HTR-8/SVneo (cell line): ENCODE measurements around the gene STUM.

Source experiments
- DNase-seq: peaks from one replicate; pipeline ENCODE4 v3.0.0; 2011; ENCODE audit warnings: low spot score, mixed read lengths; ENCODE audit not compliant: insufficient read length
- FAIRE-seq: peaks from 2 replicates; lab custom pipeline; 2011; peaks lifted over from hg19 to GRCh38; lab: Jason Lieb, UNC

The STUM gene

GRCh38 chr1:226646870-226647449, 98.4 kb downstream of the STUM start:
- FAIRE-seq (no peak), DNase-seq (no peak)

DNA sequence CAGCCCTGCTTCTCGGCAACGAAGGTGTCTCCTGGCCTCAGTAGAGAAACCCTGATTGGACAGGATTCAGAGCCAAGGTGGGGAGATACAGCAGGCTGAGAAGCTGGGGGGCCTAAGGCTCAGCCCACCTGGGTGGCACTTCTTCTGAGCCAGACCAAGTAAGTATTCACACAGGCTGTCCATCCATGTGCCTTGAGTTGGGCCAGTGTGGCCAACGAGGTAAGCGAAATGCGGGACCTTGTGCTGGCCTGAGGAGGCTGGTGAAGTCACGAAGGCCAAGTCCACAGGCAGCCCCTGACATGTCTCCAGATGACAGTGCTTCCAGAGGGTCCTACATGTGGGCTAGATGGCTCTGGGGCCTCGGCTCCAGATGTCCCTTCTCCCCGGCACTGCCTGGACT, 99.2 kb downstream of the STUM start:
- no peak for FAIRE-seq
- DNase-seq, result no peak

DNA sequence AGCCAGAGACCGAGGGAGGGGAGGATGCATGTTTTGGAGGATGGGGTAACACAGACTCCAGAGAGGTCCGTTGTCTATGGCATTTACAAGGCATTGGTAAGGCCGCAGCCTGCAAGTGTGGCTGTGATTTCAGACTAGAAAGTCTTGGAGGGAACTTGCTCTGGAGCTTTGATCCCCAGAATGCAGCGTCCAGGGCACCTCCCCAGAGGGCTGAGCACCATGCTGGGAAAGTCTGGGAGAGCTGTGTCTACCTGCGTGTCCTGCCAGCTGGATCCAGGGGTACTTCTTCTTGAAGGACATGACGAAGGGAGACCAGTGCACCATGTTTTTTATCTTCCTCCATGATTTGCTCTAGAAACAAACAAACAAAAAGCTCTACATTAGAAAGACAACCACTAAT, 99.9 kb downstream of the STUM start:
- DNase-seq (no peak), FAIRE-seq (no peak)

DNA sequence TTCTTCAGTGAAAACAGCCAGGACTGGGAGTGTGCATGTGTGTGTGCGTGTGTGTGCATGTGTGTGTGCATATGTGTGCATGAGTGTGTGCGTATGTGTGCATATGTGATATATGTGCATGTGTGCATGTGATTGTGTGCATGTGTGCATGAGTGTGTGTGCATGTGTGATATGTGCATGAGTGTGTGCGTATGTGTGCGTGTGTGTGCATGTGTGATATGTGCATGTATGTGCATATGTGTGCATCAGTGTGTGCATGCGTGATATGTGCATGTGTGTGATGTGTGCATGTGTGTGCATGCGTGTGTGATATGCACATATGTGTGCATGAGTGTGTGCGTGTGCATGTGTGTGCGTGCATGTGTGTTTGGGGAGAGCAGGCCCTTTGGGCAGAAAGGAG, 100.7 kb downstream of the STUM start:
- no peak for DNase-seq
- peak; percentile 98 for FAIRE-seq

DNA sequence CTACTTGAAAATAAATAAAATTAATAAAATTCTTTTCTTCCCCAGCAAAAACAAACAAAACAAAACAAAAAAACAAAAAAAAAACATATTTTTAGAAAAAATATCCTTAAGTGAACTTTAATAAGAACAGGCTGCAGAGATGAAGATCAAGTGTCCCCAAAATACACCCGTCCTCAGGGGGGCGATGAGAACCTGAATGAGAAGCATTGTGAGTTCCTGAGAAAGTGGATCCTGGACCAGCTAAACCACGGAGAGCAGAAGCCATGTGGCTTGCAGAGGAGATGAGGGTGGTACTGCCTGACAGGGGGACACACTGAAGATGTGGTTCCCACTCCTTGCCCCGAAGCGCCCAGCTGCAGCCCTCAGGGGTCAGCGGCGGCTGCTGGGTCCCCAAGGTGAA, 101.2 kb downstream of the STUM start:
- FAIRE-seq (no peak), DNase-seq (no peak)

DNA sequence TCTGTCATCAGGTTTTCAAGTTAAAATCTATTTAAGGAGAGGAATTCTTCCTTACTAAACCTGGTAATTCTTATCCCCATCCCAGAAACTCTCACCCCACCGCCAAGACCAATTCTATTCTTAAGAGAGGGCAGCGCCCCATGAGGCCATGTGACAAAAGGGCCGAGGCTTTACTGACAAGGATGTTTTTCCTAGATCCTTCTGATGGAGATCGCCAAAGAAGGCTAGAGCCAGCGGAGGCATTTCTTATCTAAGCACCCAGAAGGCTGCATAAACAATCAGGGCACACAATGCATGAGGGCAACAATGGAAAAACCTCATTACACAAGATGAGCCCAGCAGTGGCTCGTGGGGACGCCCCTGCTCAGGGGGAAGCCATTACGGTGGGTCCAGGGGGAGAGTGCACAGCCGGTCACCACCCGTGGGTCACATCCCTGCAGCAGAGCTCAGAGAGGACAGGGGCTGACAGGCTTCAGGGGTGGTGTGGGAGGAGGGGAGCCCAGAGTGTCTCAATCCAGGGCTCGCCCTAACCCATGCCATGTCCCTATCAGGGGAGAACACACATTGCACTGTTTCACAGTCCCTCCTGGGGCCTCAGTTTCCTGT, 101.8 kb downstream of the STUM start:
- DNase-seq (no peak), FAIRE-seq (no peak)

DNA sequence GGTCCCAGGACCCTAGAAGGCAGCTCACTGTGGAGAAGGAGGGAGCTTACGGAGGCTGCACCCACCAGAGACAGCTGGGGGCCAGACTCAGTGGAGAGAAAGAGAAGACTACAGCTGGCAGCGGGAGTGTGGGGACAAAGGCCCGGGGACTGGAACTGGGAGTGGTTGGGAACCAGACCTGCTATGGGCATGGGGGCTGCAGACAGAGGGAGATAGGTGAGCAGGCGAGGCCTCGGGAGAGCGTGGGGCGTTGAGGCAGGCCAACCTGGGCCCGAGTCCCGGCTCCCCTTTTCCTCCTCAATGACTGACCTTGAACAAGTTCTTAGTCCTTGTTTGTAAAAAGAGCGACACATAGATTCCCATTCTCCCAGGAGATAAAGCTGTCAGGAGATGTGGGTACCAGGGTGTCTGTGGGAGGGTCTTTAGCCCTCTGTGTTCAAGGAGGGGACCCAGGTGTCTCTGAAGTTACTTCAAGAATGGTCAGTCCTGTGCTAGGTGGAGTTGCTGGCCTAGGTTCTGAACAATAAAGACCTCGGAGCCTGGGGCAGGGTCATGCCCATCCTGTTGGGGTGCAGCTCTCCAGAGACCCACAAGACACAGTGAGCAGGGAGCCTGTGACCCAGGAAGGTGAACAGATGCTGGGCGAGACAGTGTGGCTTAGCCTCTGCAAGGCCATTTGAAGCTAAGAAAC, 102.6 kb downstream of the STUM start:
- no peak for FAIRE-seq
- no peak for DNase-seq

- no peak for FAIRE-seq
- DNase-seq, result no peak
Observed at GRCh38 chr1:226651732-226652105, 103.2 kb downstream of the STUM start.

DNA sequence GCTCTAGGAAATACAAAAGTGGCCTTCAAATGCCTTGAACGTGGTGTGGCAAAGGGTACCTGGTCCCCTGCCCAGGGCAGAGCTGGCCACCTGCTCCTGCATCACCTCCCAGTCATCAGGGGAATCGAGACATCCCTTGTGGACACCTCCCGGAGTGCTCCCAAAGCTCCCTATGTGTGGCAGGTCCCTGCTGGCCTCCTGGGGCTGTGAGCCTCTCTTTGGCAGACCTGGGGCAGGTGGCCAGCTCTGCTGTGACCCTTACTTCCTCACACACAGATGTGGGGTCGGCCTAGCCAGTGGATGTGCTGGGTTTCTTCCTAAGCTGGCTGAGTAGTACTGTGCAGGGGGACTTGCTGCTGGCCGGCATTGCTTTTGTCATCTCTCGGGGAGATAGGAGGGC, 104.0 kb downstream of the STUM start:
- no peak for FAIRE-seq
- DNase-seq, result no peak

DNA sequence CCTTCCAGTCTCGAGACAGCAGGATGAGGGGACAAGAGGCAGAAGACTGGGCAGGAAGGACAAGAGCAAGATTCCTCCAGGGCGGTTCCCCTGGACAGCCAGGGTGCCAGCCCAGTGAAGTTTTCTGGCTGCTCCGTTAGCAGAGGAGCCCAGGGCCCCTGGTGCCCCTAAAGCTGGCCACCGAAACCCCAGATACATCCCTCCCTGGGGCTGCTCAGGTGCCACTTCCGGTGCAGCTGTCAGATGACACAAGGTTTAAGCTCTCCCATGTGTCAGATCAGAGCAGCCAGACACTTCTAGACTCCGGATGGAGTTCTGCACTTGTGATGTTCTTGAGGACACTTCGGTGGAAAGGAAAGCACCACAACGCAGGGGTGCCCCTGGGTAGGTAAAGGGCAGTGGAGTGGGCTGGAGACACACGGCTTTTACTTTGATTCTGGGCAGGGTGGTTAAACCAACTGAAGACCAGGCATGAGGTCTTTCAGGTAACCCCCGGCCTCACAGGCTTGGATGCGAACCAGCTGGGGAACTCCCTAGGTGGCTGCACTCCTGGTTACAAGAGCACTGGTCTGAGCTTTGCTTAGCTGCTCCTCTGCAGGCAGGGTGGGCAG, 104.9 kb downstream of the STUM start:
- no peak for FAIRE-seq
- DNase-seq, result no peak

DNA sequence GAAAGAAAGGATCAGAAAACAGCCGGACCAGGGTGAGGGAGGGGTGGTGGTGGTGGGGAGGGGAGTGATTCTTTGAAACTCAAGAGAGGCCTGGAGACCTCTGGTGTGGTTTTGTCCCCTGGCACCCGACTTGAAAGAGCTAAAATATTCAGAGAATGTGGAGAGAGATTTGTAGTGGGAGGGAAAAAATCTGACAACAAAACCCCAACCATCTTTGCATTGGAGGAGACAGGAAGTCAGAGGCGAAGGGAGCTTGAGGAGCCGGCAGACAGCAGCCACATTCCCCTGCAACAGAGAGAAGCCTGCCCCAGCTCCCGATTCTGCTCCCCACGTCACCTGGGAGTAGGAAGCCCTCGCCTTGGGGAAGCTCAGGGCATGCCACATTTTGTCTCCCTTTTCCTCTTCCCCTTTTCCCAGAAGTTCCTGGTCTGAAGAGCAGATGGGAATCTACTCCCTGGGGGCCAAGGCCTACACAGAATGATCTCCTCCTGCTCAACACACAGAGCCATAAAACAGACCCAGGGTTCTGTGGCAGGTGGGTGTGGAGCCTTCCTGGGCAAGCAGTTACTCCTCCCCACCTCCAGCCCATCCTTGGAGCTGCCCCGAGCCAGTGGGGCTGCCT, 105.6 kb downstream of the STUM start:
- FAIRE-seq, result no peak
- peak; percentile 36 for DNase-seq

- FAIRE-seq (no peak), DNase-seq (no peak)
Observed at GRCh38 chr1:226654668-226655055, 106.1 kb downstream of the STUM start.

DNA sequence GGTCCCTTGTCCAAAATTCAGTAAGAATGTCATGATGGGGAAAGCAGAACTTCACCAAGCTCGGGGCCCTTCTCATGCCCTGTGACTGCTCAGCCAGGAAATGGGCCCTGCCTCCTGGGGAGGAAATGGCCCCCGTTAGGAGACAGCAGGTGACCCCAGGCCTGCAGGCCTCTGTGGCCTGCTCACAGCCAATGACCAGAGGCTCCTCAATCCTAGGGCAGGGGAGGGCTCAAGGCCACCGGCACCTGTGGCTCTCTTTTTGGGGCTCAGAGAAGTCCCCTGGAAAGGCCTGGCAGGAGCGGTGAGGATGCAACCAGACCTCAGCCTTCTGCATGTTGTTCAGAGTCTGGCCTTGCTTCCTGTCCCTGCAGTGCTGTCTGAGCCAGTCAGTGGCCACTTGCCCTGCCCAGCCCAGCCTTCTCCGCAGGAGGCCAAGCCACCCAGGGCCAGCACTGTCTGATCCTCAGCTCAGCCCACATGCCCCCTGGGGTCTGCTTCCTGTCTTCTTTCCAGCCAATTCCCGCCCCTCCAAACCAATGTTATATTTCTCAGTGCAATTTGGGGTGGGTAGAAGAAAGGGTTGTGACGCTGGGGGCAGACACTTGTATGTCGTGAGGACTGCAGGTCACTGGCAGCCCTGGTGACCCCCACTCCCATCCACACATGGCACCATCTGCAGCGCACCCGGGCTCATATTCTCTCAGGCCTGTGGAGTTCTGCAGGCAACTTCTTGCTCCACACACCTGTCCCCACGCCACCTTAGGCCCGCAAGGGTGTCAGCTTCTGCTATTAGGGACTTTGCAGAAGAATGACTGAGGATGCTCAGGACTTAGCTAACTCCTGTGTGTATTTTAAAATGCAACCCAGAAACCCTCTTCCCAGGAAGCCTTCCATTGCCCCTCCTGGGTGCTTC, 106.9 kb downstream of the STUM start:
- FAIRE-seq, result no peak
- no peak for DNase-seq

GRCh38 chr1:226656201-226656600, 107.6 kb downstream of the STUM start:
- FAIRE-seq, result no peak
- no peak for DNase-seq

- no peak for DNase-seq
- FAIRE-seq, result no peak
Observed at GRCh38 chr1:226656601-226657277, 108.2 kb downstream of the STUM start.

DNA sequence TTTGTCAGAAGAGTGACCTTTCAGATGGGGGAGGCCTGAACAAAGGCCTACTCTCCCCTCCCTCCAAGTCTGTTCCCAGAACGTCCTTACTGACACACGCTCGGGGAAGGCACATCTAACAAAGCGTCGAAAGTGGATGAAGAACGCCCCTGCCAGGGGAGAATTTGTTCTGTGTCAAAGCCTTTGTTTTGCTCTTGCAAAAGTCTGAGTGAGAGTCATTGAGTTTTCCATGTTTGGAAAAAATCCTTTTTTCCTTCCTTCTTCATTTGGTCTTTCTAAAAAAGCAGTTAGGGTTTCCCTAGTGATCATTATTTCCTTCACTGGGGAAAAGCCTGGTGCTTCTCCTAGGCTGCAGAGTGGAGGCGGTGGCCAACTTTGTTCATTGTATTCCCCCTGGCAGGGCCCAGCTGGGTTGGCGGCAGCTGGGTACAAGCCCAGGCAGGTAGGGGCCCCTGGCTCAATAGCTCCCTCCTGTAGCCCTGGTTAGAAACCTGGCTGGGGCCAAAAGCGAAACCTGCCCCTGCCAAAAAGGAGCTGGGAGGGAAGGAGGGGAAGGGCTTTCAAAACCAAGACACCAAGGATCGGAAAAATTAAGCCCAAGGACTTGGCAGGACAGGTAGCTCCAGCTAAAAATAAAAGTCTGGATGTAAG, 109.5 kb downstream of the STUM start:
- DNase-seq (no peak), FAIRE-seq (no peak)

GRCh38 chr1:226658546-226659125, 110.1 kb downstream of the STUM start:
- FAIRE-seq (no peak), DNase-seq (no peak)
